Measurements from ENCODE around the gene ADCK2. TPM values are rescaled to one million over a fixed set of nuclear protein-coding genes. Genes with fewer than 3 reads are reported as not detected.

The ADCK2 gene
- total and polyA plus RNA-seq, 10 of the 15 experiments (the other 5 are each of a cell fraction or from before 2014, with no cell fraction given) = 0.52 to 19.4 (median 13.1) TPM

DNA sequence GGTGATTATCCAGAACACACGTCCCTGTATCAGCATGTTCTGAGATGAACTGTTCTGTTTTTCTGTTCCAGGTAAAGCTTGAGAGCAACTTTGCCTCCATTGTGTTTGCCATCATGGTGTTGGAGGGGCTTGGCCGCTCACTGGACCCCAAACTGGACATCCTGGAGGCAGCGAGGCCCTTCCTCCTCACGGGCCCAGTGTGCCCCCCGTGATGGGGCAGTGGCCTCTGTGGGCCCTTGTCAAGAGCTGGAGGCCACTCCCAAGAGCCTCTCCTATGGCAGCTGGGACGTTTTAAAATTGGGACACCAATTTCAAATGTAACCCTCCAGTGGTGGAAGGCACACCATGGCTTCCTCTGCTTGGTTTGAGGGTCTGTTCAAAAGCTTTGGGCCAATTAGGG is 21.8 kb downstream of the ADCK2 start:
- ChIA-PET CTCF (no interaction called here), SMC1A (ENCODE audit: uncharacterized antibody, unreplicated experiment) (no interaction called here), RAD21 (ENCODE audit: unreplicated experiment) (no interaction called here), POLR2A (no interaction called here)
- TF ChIP-seq SUZ12 (IDR thresholded peaks at IDR 0.05; ENCODE audit: unreplicated experiment) = no peak
- no peak for TF ChIP-seq NFIC (IDR thresholded peaks at IDR 0.05; ENCODE audit: low read depth, low read length)
- TF ChIP-seq HDAC6 (IDR thresholded peaks at IDR 0.05; ENCODE audit: unreplicated experiment) = no peak
- in situ Hi-C loops (cut with MboI) = no loop called here
- H3K4me2 ChIP-seq (ENCODE audit: control insufficient read depth, insufficient read depth) = no peak overlapping the region
- no peak overlapping the region for H3K4me3 ChIP-seq
- H3K9ac ChIP-seq (ENCODE audit: control insufficient read depth, insufficient read depth, low read length) = no peak overlapping the region
- no peaks in the 10 kb centered on the region for H3K27me3 ChIP-seq (replicated peaks in 1 of 2; ENCODE audit: control insufficient read depth in 2 of 2, insufficient read depth in 2 of 2, low read length in 1 of 2)
- no peak for FAIRE-seq
- peaks cover 28% of the 10 kb centered on the region for H3K79me2 ChIP-seq (ENCODE audit: control insufficient read depth, insufficient read depth, low read length)
- intact Hi-C loops (cut with micrococcal nuclease; ENCODE audit: unreplicated experiment) = no loop called here
- no peak for DNase-seq (ENCODE audit: low read depth, low spot score)
- no peaks in the 10 kb centered on the region for H3K9me3 ChIP-seq (replicated peaks; ENCODE audit: control insufficient read depth, insufficient read depth, low read length)
- ATAC-seq = no peak
- no peak overlapping the region for H2AFZ ChIP-seq (ENCODE audit: control insufficient read depth, low read depth, low read length)
- no peaks in the 10 kb centered on the region for H4K20me1 ChIP-seq (ENCODE audit: control insufficient read depth, insufficient read depth)
- peaks cover 2 to 3% of the 10 kb centered on the region in 2 experiments; a peak in 2 of 4 replicates for H3K36me3 ChIP-seq (ENCODE audit: control insufficient read depth in 2 of 2, insufficient read depth in 2 of 2, low read length in 1 of 2)
- H3K4me1 ChIP-seq (ENCODE audit: control insufficient read depth, insufficient read depth, low read length) = peaks cover 11% of the 10 kb centered on the region
- WGBS (ENCODE audit: insufficient coverage, insufficient replicate concordance, low lambda C conversion rate, missing lambda C conversion rate) = 63% methylated on average over 6 of the region's 6 CpGs
- no peak overlapping the region for H3K27ac ChIP-seq (ENCODE audit: control insufficient read depth, insufficient read depth)
- no TSS peak for BruUV-seq (replicated peaks)

- ChIA-PET CTCF (no interaction called here), SMC1A (ENCODE audit: uncharacterized antibody, unreplicated experiment) (interaction anchor here (1.4 kb wide), 1 partner anchor 31 kb away, joined by 3 read pairs; no protein-coding TSS in a partner anchor), RAD21 (ENCODE audit: unreplicated experiment) (interaction anchor here (1.4 kb wide), 1 partner anchor 21 kb away, joined by 12 read pairs; no protein-coding TSS in a partner anchor), POLR2A (no interaction called here)
- intact Hi-C loops (cut with micrococcal nuclease; ENCODE audit: unreplicated experiment) (loop anchor here (5.0 kb wide), 1 partner anchor 227 kb away; the partner anchor contains the start of gene BRAF), in situ Hi-C loops (cut with MboI) (no loop called here)
- ATAC-seq = no peak
- Histone ChIP-seq H4K20me1 (ENCODE audit: control insufficient read depth, insufficient read depth) (no peaks in the 10 kb centered on the region), H3K4me1 (ENCODE audit: control insufficient read depth, insufficient read depth, low read length) (peaks cover 11% of the 10 kb centered on the region), H2AFZ (ENCODE audit: control insufficient read depth, low read depth, low read length) (no peak overlapping the region), H3K4me2 (ENCODE audit: control insufficient read depth, insufficient read depth) (no peak overlapping the region; the same call in 1 of the 2 replicates), H3K9ac (ENCODE audit: control insufficient read depth, insufficient read depth, low read length) (no peak overlapping the region), H3K9me3 (replicated peaks; ENCODE audit: control insufficient read depth, insufficient read depth, low read length) (no peaks in the 10 kb centered on the region), H3K36me3 (ENCODE audit: control insufficient read depth in 2 of 2, insufficient read depth in 2 of 2, low read length in 1 of 2) (no peaks in the 10 kb centered on the region; a peak in 1 of 4 replicates), H3K27ac (ENCODE audit: control insufficient read depth, insufficient read depth) (no peak overlapping the region), H3K27me3 (replicated peaks in 1 of 2; ENCODE audit: control insufficient read depth in 2 of 2, insufficient read depth in 2 of 2, low read length in 1 of 2) (no peaks in the 10 kb centered on the region), H3K4me3 (no peak overlapping the region), H3K79me2 (ENCODE audit: control insufficient read depth, insufficient read depth, low read length) (peaks cover 32% of the 10 kb centered on the region)
- WGBS (ENCODE audit: insufficient coverage, insufficient replicate concordance, low lambda C conversion rate, missing lambda C conversion rate) = 92% methylated on average over 11 of the region's 11 CpGs
- no peak for DNase-seq (ENCODE audit: low read depth, low spot score)
- FAIRE-seq = no peak
- BruUV-seq (replicated peaks) = no TSS peak
- TF ChIP-seq SUPT20H (IDR thresholded peaks at IDR 0.05; ENCODE audit: borderline replicate concordance, control insufficient read depth, low read depth, low read length) = no peak
- TF ChIP-seq BCL11A (IDR thresholded peaks at IDR 0.05; ENCODE audit: low read depth, low read length) = no peak
- TF ChIP-seq ZNF24 (IDR thresholded peaks at IDR 0.05) = no peak
- TF ChIP-seq, protein P1, sequence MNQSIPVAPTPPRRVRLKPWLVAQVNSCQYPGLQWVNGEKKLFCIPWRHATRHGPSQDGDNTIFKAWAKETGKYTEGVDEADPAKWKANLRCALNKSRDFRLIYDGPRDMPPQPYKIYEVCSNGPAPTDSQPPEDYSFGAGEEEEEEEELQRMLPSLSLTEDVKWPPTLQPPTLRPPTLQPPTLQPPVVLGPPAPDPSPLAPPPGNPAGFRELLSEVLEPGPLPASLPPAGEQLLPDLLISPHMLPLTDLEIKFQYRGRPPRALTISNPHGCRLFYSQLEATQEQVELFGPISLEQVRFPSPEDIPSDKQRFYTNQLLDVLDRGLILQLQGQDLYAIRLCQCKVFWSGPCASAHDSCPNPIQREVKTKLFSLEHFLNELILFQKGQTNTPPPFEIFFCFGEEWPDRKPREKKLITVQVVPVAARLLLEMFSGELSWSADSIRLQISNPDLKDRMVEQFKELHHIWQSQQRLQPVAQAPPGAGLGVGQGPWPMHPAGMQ (IDR thresholded peaks at IDR 0.05; ENCODE audit: borderline replicate concordance) = no peak
- TF ChIP-seq TBL1XR1 (IDR thresholded peaks at IDR 0.05; ENCODE audit: low read depth, low read length) = no peak
- no peak for TF ChIP-seq NBN (IDR thresholded peaks at IDR 0.05)
- TF ChIP-seq, protein P2, sequence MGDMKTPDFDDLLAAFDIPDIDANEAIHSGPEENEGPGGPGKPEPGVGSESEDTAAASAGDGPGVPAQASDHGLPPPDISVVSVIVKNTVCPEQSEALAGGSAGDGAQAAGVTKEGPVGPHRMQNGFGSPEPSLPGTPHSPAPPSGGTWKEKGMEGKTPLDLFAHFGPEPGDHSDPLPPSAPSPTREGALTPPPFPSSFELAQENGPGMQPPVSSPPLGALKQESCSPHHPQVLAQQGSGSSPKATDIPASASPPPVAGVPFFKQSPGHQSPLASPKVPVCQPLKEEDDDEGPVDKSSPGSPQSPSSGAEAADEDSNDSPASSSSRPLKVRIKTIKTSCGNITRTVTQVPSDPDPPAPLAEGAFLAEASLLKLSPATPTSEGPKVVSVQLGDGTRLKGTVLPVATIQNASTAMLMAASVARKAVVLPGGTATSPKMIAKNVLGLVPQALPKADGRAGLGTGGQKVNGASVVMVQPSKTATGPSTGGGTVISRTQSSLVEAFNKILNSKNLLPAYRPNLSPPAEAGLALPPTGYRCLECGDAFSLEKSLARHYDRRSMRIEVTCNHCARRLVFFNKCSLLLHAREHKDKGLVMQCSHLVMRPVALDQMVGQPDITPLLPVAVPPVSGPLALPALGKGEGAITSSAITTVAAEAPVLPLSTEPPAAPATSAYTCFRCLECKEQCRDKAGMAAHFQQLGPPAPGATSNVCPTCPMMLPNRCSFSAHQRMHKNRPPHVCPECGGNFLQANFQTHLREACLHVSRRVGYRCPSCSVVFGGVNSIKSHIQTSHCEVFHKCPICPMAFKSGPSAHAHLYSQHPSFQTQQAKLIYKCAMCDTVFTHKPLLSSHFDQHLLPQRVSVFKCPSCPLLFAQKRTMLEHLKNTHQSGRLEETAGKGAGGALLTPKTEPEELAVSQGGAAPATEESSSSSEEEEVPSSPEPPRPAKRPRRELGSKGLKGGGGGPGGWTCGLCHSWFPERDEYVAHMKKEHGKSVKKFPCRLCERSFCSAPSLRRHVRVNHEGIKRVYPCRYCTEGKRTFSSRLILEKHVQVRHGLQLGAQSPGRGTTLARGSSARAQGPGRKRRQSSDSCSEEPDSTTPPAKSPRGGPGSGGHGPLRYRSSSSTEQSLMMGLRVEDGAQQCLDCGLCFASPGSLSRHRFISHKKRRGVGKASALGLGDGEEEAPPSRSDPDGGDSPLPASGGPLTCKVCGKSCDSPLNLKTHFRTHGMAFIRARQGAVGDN (IDR thresholded peaks at IDR 0.05) = no peak
These were observed 22.6 kb downstream of the ADCK2 start for GRCh38 chr7:140695381-140695780.

All from GM12878 (cell line).